ENCODE measurements around the gene MSRB2. TPM values are rescaled to one million over a fixed set of nuclear protein-coding genes. Genes with fewer than 3 reads are reported as not detected.

Gene MSRB2
- total RNA-seq, 1 donor from 2014 or later: 4.1 TPM

GRCh38 chr10:23146258-23146657 is 50.9 kb downstream of the MSRB2 start:
- ChIA-PET POLR2A (no interaction called here), CTCF (interaction anchor here (1.4 kb wide), 1 partner anchor 12 kb away, joined by 4 read pairs; no protein-coding TSS in a partner anchor)
- no peaks in the 10 kb centered on the region for H3K4me1 Mint-ChIP-seq
- no peaks in the 10 kb centered on the region for H3K9me3 Mint-ChIP-seq
- TF ChIP-seq, protein P1, sequence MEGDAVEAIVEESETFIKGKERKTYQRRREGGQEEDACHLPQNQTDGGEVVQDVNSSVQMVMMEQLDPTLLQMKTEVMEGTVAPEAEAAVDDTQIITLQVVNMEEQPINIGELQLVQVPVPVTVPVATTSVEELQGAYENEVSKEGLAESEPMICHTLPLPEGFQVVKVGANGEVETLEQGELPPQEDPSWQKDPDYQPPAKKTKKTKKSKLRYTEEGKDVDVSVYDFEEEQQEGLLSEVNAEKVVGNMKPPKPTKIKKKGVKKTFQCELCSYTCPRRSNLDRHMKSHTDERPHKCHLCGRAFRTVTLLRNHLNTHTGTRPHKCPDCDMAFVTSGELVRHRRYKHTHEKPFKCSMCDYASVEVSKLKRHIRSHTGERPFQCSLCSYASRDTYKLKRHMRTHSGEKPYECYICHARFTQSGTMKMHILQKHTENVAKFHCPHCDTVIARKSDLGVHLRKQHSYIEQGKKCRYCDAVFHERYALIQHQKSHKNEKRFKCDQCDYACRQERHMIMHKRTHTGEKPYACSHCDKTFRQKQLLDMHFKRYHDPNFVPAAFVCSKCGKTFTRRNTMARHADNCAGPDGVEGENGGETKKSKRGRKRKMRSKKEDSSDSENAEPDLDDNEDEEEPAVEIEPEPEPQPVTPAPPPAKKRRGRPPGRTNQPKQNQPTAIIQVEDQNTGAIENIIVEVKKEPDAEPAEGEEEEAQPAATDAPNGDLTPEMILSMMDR (IDR thresholded peaks at IDR 0.05): no peak
- DNase-seq (no peak), ATAC-seq (ENCODE audit: low read depth) (no peak)
- H3K27ac Mint-ChIP-seq: no peak overlapping the region
- intact Hi-C loops (cut with micrococcal nuclease): no loop called here
- H3K36me3 Mint-ChIP-seq (ENCODE audit: low read depth): no peaks in the 10 kb centered on the region
- peaks cover 4% of the 10 kb centered on the region for H3K27me3 Mint-ChIP-seq
- H3K4me3 Mint-ChIP-seq: no peak overlapping the region

DNA sequence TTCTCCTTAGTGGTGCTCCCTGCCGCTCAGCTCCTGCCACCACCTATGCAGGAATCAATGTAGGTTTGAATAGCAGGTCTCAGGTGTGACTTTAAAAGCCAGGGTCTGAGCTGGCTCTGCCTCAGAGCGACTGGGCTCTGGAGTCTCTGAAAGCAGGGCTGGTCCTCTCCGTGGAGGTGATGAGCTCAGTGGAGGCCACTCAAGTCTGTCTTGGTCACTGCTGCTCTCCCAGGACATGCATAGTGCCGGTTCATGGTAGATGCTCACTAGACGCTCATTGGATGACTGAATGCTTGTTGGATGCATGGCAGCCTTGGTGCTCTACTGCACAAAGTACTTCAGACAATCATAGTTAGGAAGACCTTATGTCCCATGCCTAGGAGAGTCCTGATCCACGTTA is 51.7 kb downstream of the MSRB2 start:
- Mint-ChIP-seq H3K27me3 (peaks cover 4% of the 10 kb centered on the region), H3K4me1 (no peaks in the 10 kb centered on the region), H3K27ac (no peak overlapping the region), H3K9me3 (no peaks in the 10 kb centered on the region), H3K4me3 (no peak overlapping the region), H3K36me3 (ENCODE audit: low read depth) (no peaks in the 10 kb centered on the region)
- CTCF ChIA-PET: interaction anchor here (1.4 kb wide), 1 partner anchor 11 kb away, joined by 4 read pairs; no protein-coding TSS in a partner anchor
- DNase-seq (no peak), ATAC-seq (ENCODE audit: low read depth) (no peak)
- POLR2A ChIA-PET: no interaction called here
- TF ChIP-seq, protein P1 (IDR thresholded peaks at IDR 0.05): no peak
- intact Hi-C loops (cut with micrococcal nuclease): no loop called here

GRCh38 chr10:23148214-23148613 is 52.8 kb downstream of the MSRB2 start:
- ATAC-seq (ENCODE audit: low read depth) (no peak), DNase-seq (no peak)
- H3K27me3 Mint-ChIP-seq: peaks cover 4% of the 10 kb centered on the region
- no peak overlapping the region for H3K27ac Mint-ChIP-seq
- H3K4me1 Mint-ChIP-seq: no peaks in the 10 kb centered on the region
- POLR2A ChIA-PET: no interaction called here
- no peaks in the 10 kb centered on the region for H3K36me3 Mint-ChIP-seq (ENCODE audit: low read depth)
- TF ChIP-seq, protein P1 (IDR thresholded peaks at IDR 0.05): no peak
- intact Hi-C loops (cut with micrococcal nuclease): no loop called here
- CTCF ChIA-PET: no interaction called here
- H3K9me3 Mint-ChIP-seq: no peaks in the 10 kb centered on the region
- no peak overlapping the region for H3K4me3 Mint-ChIP-seq

DNA sequence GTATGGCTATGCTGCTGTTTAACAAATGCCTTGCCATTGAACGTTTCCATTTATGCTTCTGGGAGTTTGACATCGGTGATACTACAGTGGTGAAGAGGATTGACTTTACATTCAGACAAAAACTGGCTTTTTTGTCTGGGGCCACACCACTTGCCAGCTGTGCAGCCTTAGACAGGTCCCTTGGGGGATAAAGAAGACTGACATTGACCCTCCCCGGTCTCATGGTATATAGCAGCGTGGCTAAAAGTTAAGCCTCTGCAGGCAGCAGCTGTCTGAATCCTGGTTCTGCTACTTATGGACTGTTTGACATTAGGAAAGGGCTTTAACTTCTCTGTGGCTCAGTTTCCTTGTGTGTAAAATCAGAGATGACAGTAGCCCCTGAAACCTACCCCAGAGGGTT is 54.7 kb downstream of the MSRB2 start:
- ChIA-PET CTCF (no interaction called here), POLR2A (no interaction called here)
- TF ChIP-seq, protein P1 (IDR thresholded peaks at IDR 0.05): no peak
- Mint-ChIP-seq H3K36me3 (ENCODE audit: low read depth) (no peaks in the 10 kb centered on the region), H3K27me3 (peaks cover 4% of the 10 kb centered on the region), H3K4me1 (no peaks in the 10 kb centered on the region), H3K27ac (no peak overlapping the region), H3K4me3 (no peak overlapping the region), H3K9me3 (no peaks in the 10 kb centered on the region)
- intact Hi-C loops (cut with micrococcal nuclease): no loop called here
- ATAC-seq (ENCODE audit: low read depth): no peak
- no peak for DNase-seq

DNA sequence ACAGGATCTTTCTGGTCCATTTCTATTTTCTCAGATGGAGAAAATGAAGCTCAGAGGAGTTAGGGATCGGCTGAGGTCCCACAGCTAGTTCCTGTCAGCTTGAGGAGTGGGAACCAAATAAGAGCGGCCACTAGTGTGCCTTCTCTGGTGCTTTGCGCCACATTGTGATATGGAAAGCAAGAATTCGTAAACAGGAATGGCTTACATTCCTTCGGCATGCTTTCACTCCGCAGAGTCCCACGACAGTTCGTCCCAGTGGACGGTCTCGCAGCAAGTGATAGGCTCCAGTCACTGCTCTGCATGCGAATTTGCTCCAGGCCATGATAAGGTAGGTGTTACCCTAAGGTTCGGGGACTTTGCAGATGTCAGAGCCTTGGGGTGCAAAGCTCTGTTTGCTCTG is 55.2 kb downstream of the MSRB2 start:
- H3K9me3 Mint-ChIP-seq: no peaks in the 10 kb centered on the region
- TF ChIP-seq, protein P1 (IDR thresholded peaks at IDR 0.05): no peak
- H3K4me1 Mint-ChIP-seq: no peaks in the 10 kb centered on the region
- ChIA-PET POLR2A (no interaction called here), CTCF (no interaction called here)
- no peaks in the 10 kb centered on the region for H3K36me3 Mint-ChIP-seq (ENCODE audit: low read depth)
- DNase-seq (no peak), ATAC-seq (ENCODE audit: low read depth) (no peak)
- no peak overlapping the region for H3K4me3 Mint-ChIP-seq
- H3K27ac Mint-ChIP-seq: no peak overlapping the region
- H3K27me3 Mint-ChIP-seq: peaks cover 4% of the 10 kb centered on the region
- intact Hi-C loops (cut with micrococcal nuclease): no loop called here
